PC-3 (cell line): Measurements from ENCODE around the gene SFSWAP. TPM values are rescaled to one million over a fixed set of nuclear protein-coding genes. Genes with fewer than 3 reads are reported as not detected.

Source experiments
- ATAC-seq: fragments of 200-7000 bp; cut with Tn5 transposase; 2 replicates; pipeline ENCODE4 v1.9.1; 2020; ENCODE audit warnings: mild to moderate bottlenecking, moderate library complexity
- BruUV-seq: library from RNA; stranded (reverse); fragments of 400-500 nt; replicated peaks from 2 replicates; lab custom pipeline; 2021; lab: Mats Ljungman, UMichigan
- CTCF ChIA-PET: fragments of 300-600 bp; sonication (Branson Sonifier 250); formaldehyde crosslinking; loops from one replicate; lab custom pipeline; 2022; ENCODE audit warnings: antibody characterized with exemption; lab: Charles Lee
- POLR2A ChIA-PET: fragments of 300-600 bp; sonication (Branson Sonifier 250); formaldehyde crosslinking; loops from one replicate; lab custom pipeline; 2022; ENCODE audit warnings: antibody characterized with exemption; ENCODE audit not compliant: unreplicated experiment; lab: Charles Lee
- DNase-seq: peaks from one replicate; pipeline ENCODE4 v3.0.0-alpha.2; 2015
- H2AFZ ChIP-seq: fragments of 300-600 bp; sonication (generic); 2 replicates; pipeline ENCODE4 v1.6.0; 2016; ENCODE audit warnings: antibody characterized with exemption, low read length
- H3F3A ChIP-seq: fragments of 300-600 bp; sonication (generic); one replicate; pipeline ENCODE4 v1.6.0; 2017; ENCODE audit warnings: antibody characterized with exemption, low read length, control low read depth, mild to moderate bottlenecking; ENCODE audit not compliant: unreplicated experiment
- H3K27ac ChIP-seq: fragments of 300-600 bp; sonication (generic); 2 replicates; pipeline ENCODE4 v1.5.1; 2016; ENCODE audit warnings: mild to moderate bottlenecking, low read length
- H3K27me3 ChIP-seq: fragments of 300-600 bp; sonication (generic); 2 replicates; pipeline ENCODE4 v1.6.1; 2016; ENCODE audit warnings: low read length, mixed read lengths
- H3K36me3 ChIP-seq: fragments of 300-600 bp; sonication (generic); 2 replicates; pipeline ENCODE4 v1.6.1; 2016; ENCODE audit warnings: low read depth, mixed run types, low read length, mixed read lengths
- H3K4me1 ChIP-seq: fragments of 300-600 bp; sonication (generic); 2 replicates; pipeline ENCODE4 v1.5.1; 2016; ENCODE audit warnings: low read length; ENCODE audit not compliant: insufficient read depth
- H3K4me2 ChIP-seq: fragments of 300-600 bp; sonication (generic); 2 replicates; pipeline ENCODE4 v1.6.0; 2016; ENCODE audit warnings: low read length
- H3K4me3 ChIP-seq: fragments of 300-600 bp; sonication (generic); 2 replicates; pipeline ENCODE4 v1.5.1; 2016; ENCODE audit warnings: mild to moderate bottlenecking, low read length, mixed read lengths
- H3K79me2 ChIP-seq: fragments of 300-600 bp; sonication (generic); 2 replicates; pipeline ENCODE4 v1.6.1; 2017; ENCODE audit warnings: low read length, mixed read lengths
- H3K9ac ChIP-seq: fragments of 300-600 bp; sonication (generic); 2 replicates; pipeline ENCODE4 v1.6.0; 2016; ENCODE audit warnings: mild to moderate bottlenecking, low read length
- H3K9me2 ChIP-seq: fragments of 300-600 bp; sonication (generic); replicated peaks from 2 replicates; pipeline ENCODE4 v1.6.1; 2016; ENCODE audit warnings: mixed run types, low read length, mixed read lengths
- H3K9me3 ChIP-seq: fragments of 300-600 bp; sonication (generic); 2 replicates; pipeline ENCODE4 v1.6.1; 2016; ENCODE audit warnings: low read length, mixed read lengths
- H4K20me1 ChIP-seq: fragments of 300-600 bp; sonication (generic); 2 replicates; pipeline ENCODE4 v1.6.1; 2016; ENCODE audit warnings: low read length, mixed read lengths
- CTCF ChIP-seq: fragments of 300-600 bp; sonication (generic); conservative IDR thresholded peaks from 2 replicates; pipeline ENCODE4 v1.5.1; 2017; ENCODE audit warnings: antibody characterized with exemption, low read depth, mild to moderate bottlenecking, low read length
- EZH2 ChIP-seq: fragments of 300-600 bp; sonication (generic); IDR thresholded peaks from one replicate; pipeline ENCODE4 v1.6.1; 2017; ENCODE audit warnings: antibody characterized with exemption, mild to moderate bottlenecking, low read length; ENCODE audit not compliant: unreplicated experiment
- EZH2phosphoT487 ChIP-seq: fragments of 300-600 bp; sonication (generic); IDR thresholded peaks from 2 replicates; pipeline ENCODE4 v1.6.1; 2018; ENCODE audit warnings: mild to moderate bottlenecking, antibody characterized with exemption, low read length, borderline replicate concordance
- intact Hi-C: fragments of 100-400 bp; cut with micrococcal nuclease; formaldehyde crosslinking; loops from 2 replicates; pipeline ENCODE4 v1.9.0; 2023
- total RNA-seq: library from RNA; depleted of rRNA; stranded (reverse); fragments of >200 nt; gene quantifications from 2 replicates; pipeline ENCODE4 v1.2.3, GENCODE V29; 2014; rRNA removed

SFSWAP gene
- total RNA-seq, 1 experiment from 2014 or later, result 57.5 TPM

- no peak overlapping the region for H3K9ac ChIP-seq
- no TSS peak for BruUV-seq
- H3K4me1 ChIP-seq, result no peaks in the 10 kb centered on the region; the same call in 1 of the 2 replicates
These were observed 136.6 kb downstream of the SFSWAP start for GRCh38 chr12:131847456-131847855.

GRCh38 chr12:131848753-131849152 is 137.9 kb downstream of the SFSWAP start:
- POLR2A ChIA-PET, result no interaction called here
- Histone ChIP-seq H3K27ac (no peak overlapping the region), H3K9me3 (no peaks in the 10 kb centered on the region), H3K36me3 (no peaks in the 10 kb centered on the region), H3K27me3 (no peaks in the 10 kb centered on the region), H3K9ac (no peak overlapping the region), H2AFZ (no peak overlapping the region), H3K4me2 (no peak overlapping the region), H4K20me1 (no peaks in the 10 kb centered on the region), H3K79me2 (no peaks in the 10 kb centered on the region), H3K4me3 (no peak overlapping the region), H3K9me2 (no peaks in the 10 kb centered on the region), H3F3A (peaks cover 3% of the 10 kb centered on the region), H3K4me1 (peaks cover 5% of the 10 kb centered on the region; the same call in 1 of the 2 replicates)
- intact Hi-C loops, result no loop called here
- ATAC-seq, result no peak
- no TSS peak for BruUV-seq
- no peak for TF ChIP-seq EZH2
- TF ChIP-seq CTCF, result no peak
- no peak for TF ChIP-seq EZH2phosphoT487
- DNase-seq, result no peak
- CTCF ChIA-PET, result no interaction called here

More at GRCh38 chr12:131847456-131847855, 136.6 kb downstream of the SFSWAP start:
- H3K27me3 ChIP-seq, result no peaks in the 10 kb centered on the region
- ChIA-PET POLR2A (no interaction called here), CTCF (no interaction called here)
- H3K9me2 ChIP-seq, result no peaks in the 10 kb centered on the region
- H3K36me3 ChIP-seq, result no peaks in the 10 kb centered on the region
- peaks cover 3% of the 10 kb centered on the region for H3F3A ChIP-seq
- intact Hi-C loops, result no loop called here
- no peak overlapping the region for H2AFZ ChIP-seq
- H3K4me3 ChIP-seq, result no peak overlapping the region
- TF ChIP-seq EZH2, result no peak
- no peak for TF ChIP-seq EZH2phosphoT487
- no peak for TF ChIP-seq CTCF
- no peaks in the 10 kb centered on the region for H3K79me2 ChIP-seq
- DNase-seq (no peak), ATAC-seq (no peak)
- no peaks in the 10 kb centered on the region for H3K9me3 ChIP-seq
- H3K27ac ChIP-seq, result no peak overlapping the region
- H3K4me2 ChIP-seq, result no peak overlapping the region
- H4K20me1 ChIP-seq, result no peaks in the 10 kb centered on the region

Other genes with a start within 250 kb of the SFSWAP start
- 30.2 and 31.8 TPM in 2 replicates for gene MMP17, start 117.3 kb downstream of the SFSWAP start, total RNA-seq
- 15.7 and 29.5 TPM in 2 replicates for gene ULK1, start 183.5 kb downstream of the SFSWAP start, total RNA-seq
- gene PUS1, start 218.2 kb downstream of the SFSWAP start, total RNA-seq, result 74.0 TPM in 2 replicates
- gene EP400, start 238.9 kb downstream of the SFSWAP start, total RNA-seq, result 20.2 and 30.5 TPM in 2 replicates